Mesenchymal stem cell (in vitro differentiated cells and primary cell): ENCODE results near the gene SH2D4B.

Source experiments
- DNase-seq: peaks from one replicate; pipeline ENCODE4 v3.0.0-alpha.2; 2013
- H2AFZ ChIP-seq: one replicate; pipeline ENCODE4 v1.6.1; 2013; ENCODE audit warnings: low read depth, mild to moderate bottlenecking, control low read depth, inconsistent platforms, low read length, moderate library complexity
- H2AK5ac ChIP-seq: 2 replicates; pipeline ENCODE4 v1.6.1; 2013; ENCODE audit warnings: low read length, moderate library complexity, mild to moderate bottlenecking, inconsistent platforms; ENCODE audit not compliant: severe bottlenecking
- H2BK120ac ChIP-seq: one replicate; pipeline ENCODE4 v1.6.1; 2013; ENCODE audit warnings: low read depth, mild to moderate bottlenecking, inconsistent platforms, low read length, moderate library complexity
- H2BK12ac ChIP-seq, 2 experiments: one replicate each; pipeline ENCODE4 v1.6.1; 2013; ENCODE audit warnings: inconsistent platforms in 2 of 2, low read length in 2 of 2, mild to moderate bottlenecking in 2 of 2, moderate library complexity in 2 of 2, control low read depth in 1 of 2
- H2BK15ac ChIP-seq: one replicate; pipeline ENCODE4 v1.6.1; 2013; ENCODE audit warnings: mild to moderate bottlenecking, low read depth, inconsistent platforms; ENCODE audit not compliant: poor library complexity, severe bottlenecking
- H2BK5ac ChIP-seq: 2 replicates; pipeline ENCODE4 v1.6.1; 2013; ENCODE audit warnings: low read depth, mild to moderate bottlenecking, low read length, control low read depth, inconsistent platforms; ENCODE audit not compliant: poor library complexity, severe bottlenecking
- H3K14ac ChIP-seq, 2 experiments: one replicate each; pipeline ENCODE4 v1.6.1; 2013; ENCODE audit warnings: inconsistent platforms in 2 of 2, low read length in 2 of 2, control low read depth in 1 of 2, mild to moderate bottlenecking in 1 of 2, moderate library complexity in 1 of 2
- H3K18ac ChIP-seq, 2 experiments: one replicate each; pipeline ENCODE4 v1.6.1; 2013; ENCODE audit warnings: inconsistent platforms in 2 of 2, low read length in 2 of 2, control low read depth in 1 of 2, low read depth in 1 of 2, mild to moderate bottlenecking in 1 of 2
- H3K23ac ChIP-seq, 2 experiments: one replicate each; pipeline ENCODE4 v1.6.1; 2013; ENCODE audit warnings: inconsistent platforms in 2 of 2, low read length in 2 of 2, mild to moderate bottlenecking in 2 of 2, moderate library complexity in 2 of 2, control low read depth in 1 of 2
- H3K27ac ChIP-seq: 2 replicates; pipeline ENCODE4 v1.5.1; 2013; ENCODE audit warnings: mild to moderate bottlenecking, moderate library complexity, low read length, control low read depth, inconsistent platforms; ENCODE audit not compliant: poor library complexity, severe bottlenecking
- H3K27me3 ChIP-seq, 2 experiments: 2 replicates each; pipeline versions ENCODE4 v1.6.1 to v1.7.0; 2013; ENCODE audit warnings: low read length in 2 of 2, mild to moderate bottlenecking in 2 of 2, moderate library complexity in 2 of 2, control low read depth in 1 of 2, inconsistent platforms in 1 of 2; ENCODE audit not compliant: control insufficient read depth in 1 of 2, insufficient read depth in 1 of 2
- H3K36me3 ChIP-seq, 2 experiments: 2 replicates each; pipeline versions ENCODE4 v1.6.1 to v1.7.0; 2013; ENCODE audit warnings: low read length in 2 of 2, control low read depth in 1 of 2, inconsistent platforms in 1 of 2, low read depth in 1 of 2, mild to moderate bottlenecking in 1 of 2; ENCODE audit not compliant: insufficient read depth in 2 of 2, control insufficient read depth in 1 of 2
- H3K4ac ChIP-seq, 2 experiments: one replicate each; pipeline ENCODE4 v1.6.1; 2013; ENCODE audit warnings: inconsistent platforms in 2 of 2, low read length in 2 of 2, mild to moderate bottlenecking in 2 of 2, moderate library complexity in 2 of 2, control low read depth in 1 of 2, low read depth in 1 of 2
- H3K4me1 ChIP-seq: 2 replicates; pipeline ENCODE4 v1.6.1; 2013; ENCODE audit warnings: low read depth, low read length, control low read depth; ENCODE audit not compliant: control insufficient read depth, insufficient read depth
- H3K4me2 ChIP-seq: 2 replicates; pipeline ENCODE4 v1.6.1; 2013; ENCODE audit warnings: low read length, mild to moderate bottlenecking, inconsistent platforms; ENCODE audit not compliant: poor library complexity, severe bottlenecking
- H3K4me3 ChIP-seq, 2 experiments: 2 replicates each; pipeline versions ENCODE4 v1.5.1 to v1.7.0; 2013; ENCODE audit warnings: low read length in 2 of 2, mild to moderate bottlenecking in 2 of 2, control low read depth in 1 of 2, low read depth in 1 of 2; ENCODE audit not compliant: insufficient read depth in 1 of 2
- H3K79me1 ChIP-seq: replicated peaks from 2 replicates; pipeline ENCODE4 v1.6.1; 2013; ENCODE audit warnings: mild to moderate bottlenecking, control low read depth, low read length, inconsistent platforms; ENCODE audit not compliant: poor library complexity, severe bottlenecking
- H3K9ac ChIP-seq: 2 replicates; pipeline ENCODE4 v1.7.0; 2013; ENCODE audit warnings: mild to moderate bottlenecking, low read length, moderate library complexity
- H3K9me3 ChIP-seq: 2 replicates; pipeline ENCODE4 v1.7.0; 2013; ENCODE audit warnings: mild to moderate bottlenecking, low read length; ENCODE audit not compliant: control insufficient read depth
- H4K8ac ChIP-seq: one replicate; pipeline ENCODE4 v1.6.1; 2013; ENCODE audit warnings: inconsistent platforms, mild to moderate bottlenecking, low read length, moderate library complexity
- H4K91ac ChIP-seq: one replicate; pipeline ENCODE4 v1.6.1; 2013; ENCODE audit warnings: mild to moderate bottlenecking, low read length, inconsistent platforms
- WGBS: methylation state at CpG from one replicate; pipeline ENCODE4 v1.1.7; 2013; ENCODE audit warnings: mixed read lengths; 5-methylcytosine and 5-hydroxymethylcytosine counted together

The SH2D4B gene

DNA sequence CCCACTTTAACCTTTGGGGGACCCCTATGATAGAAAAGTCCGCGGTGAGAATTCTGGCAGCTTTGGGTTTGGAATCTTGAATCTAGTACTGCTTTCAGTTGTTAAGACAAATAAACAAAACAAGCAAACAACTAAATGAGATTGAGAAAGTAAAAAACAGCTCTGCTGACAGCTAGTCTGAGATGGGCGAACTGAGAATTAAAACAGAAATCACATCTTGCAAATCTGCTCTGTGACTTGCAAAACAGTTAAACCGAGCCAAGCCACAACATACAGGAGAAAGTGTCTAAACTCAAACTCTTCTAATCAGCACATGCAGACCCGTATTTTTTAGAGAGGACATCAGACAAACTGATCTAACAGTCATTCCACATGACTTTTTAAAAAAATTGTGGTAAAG is 110.4 kb downstream of the SH2D4B start:
- Histone ChIP-seq H3K79me1 (no peaks in the 10 kb centered on the region), H4K8ac (no peak overlapping the region), H3K4ac (no peak overlapping the region), H2BK120ac (no peak overlapping the region), H2BK5ac (no peak overlapping the region), H2BK15ac (no peak overlapping the region), H3K4me2 (no peak overlapping the region), H2AFZ (no peak overlapping the region), H3K23ac (no peak overlapping the region), H4K91ac (no peak overlapping the region), H3K27me3 (no peaks in the 10 kb centered on the region), H2BK12ac (no peak overlapping the region), H3K27ac (no peak overlapping the region), H3K4me1 (no peaks in the 10 kb centered on the region), H3K4me3 (no peak overlapping the region), H3K14ac (no peak overlapping the region), H3K9me3 (peaks cover 7% of the 10 kb centered on the region), H3K36me3 (no peaks in the 10 kb centered on the region), H2AK5ac (no peak overlapping the region), H3K9ac (no peak overlapping the region), H3K18ac (no peak overlapping the region)
- DNase-seq = no peak
- 86% methylated on average over 2 of the region's 5 CpGs for WGBS

DNA sequence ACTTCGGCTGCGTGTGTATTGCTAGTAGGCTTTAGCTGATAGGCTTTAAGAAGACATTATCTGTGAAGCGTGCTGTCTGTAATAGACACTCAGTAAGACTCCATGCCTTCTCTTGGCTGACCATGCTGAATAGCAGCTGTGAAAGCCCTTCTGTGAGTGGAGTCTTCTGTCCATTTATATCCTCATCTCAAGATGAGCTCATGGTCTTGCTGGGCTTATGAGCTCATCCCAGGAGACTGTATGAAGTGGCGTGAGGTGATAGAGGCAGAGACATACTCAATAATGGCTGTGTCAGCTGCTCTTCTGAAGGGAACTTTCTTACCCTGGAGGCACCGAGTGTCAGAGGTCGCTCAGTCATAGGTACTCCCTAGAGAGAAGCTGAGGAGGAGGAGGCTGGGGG is 111.5 kb downstream of the SH2D4B start:
- no peak for DNase-seq
- no peak overlapping the region for H3K4me3 ChIP-seq
- no peak overlapping the region for H3K27ac ChIP-seq
- no peak overlapping the region for H3K4me2 ChIP-seq
- H3K4ac ChIP-seq = no peak overlapping the region
- no peaks in the 10 kb centered on the region for H3K27me3 ChIP-seq
- H2AK5ac ChIP-seq = no peak overlapping the region
- no peak overlapping the region for H4K91ac ChIP-seq
- no peak overlapping the region for H2BK5ac ChIP-seq
- H3K4me1 ChIP-seq = no peaks in the 10 kb centered on the region
- no peaks in the 10 kb centered on the region for H3K36me3 ChIP-seq
- no peak overlapping the region for H2AFZ ChIP-seq
- H2BK12ac ChIP-seq = no peak overlapping the region
- no peaks in the 10 kb centered on the region for H3K79me1 ChIP-seq
- WGBS = 90% methylated on average over 6 of the region's 6 CpGs
- H2BK15ac ChIP-seq = no peak overlapping the region
- no peak overlapping the region for H3K14ac ChIP-seq
- no peak overlapping the region for H2BK120ac ChIP-seq
- no peak overlapping the region for H3K9ac ChIP-seq
- H3K23ac ChIP-seq = no peak overlapping the region
- H3K9me3 ChIP-seq = peaks cover 17% of the 10 kb centered on the region
- H4K8ac ChIP-seq = no peak overlapping the region
- no peak overlapping the region for H3K18ac ChIP-seq

- Histone ChIP-seq H4K91ac (no peak overlapping the region), H3K36me3 (no peaks in the 10 kb centered on the region), H3K27ac (no peak overlapping the region), H3K18ac (no peak overlapping the region), H4K8ac (no peak overlapping the region), H3K4me1 (no peaks in the 10 kb centered on the region), H2BK15ac (no peak overlapping the region), H3K4me2 (no peak overlapping the region), H2BK5ac (no peak overlapping the region), H2AFZ (no peak overlapping the region), H2BK12ac (no peak overlapping the region), H3K79me1 (no peaks in the 10 kb centered on the region), H3K9ac (no peak overlapping the region), H2BK120ac (no peak overlapping the region), H3K14ac (no peak overlapping the region), H3K4me3 (no peak overlapping the region), H3K9me3 (peaks cover 56% of the 10 kb centered on the region), H2AK5ac (no peak overlapping the region), H3K4ac (no peak overlapping the region), H3K23ac (no peak overlapping the region), H3K27me3 (peaks cover 8 to 10% of the 10 kb centered on the region in 2 experiments)
- WGBS = 89% methylated on average over 1 of the region's 1 CpG
- DNase-seq = no peak
These were observed 118.2 kb downstream of the SH2D4B start for GRCh38 chr10:80655898-80656297.

GRCh38 chr10:80658068-80658467 is 120.4 kb downstream of the SH2D4B start:
- Histone ChIP-seq H2AK5ac (no peak overlapping the region), H3K4me1 (no peaks in the 10 kb centered on the region), H3K14ac (peak overlapping the region in 1 of 2 experiments; percentile 31), H3K4me2 (no peak overlapping the region), H4K8ac (no peak overlapping the region), H3K18ac (no peak overlapping the region), H3K79me1 (no peaks in the 10 kb centered on the region), H2BK15ac (no peak overlapping the region), H2BK5ac (no peak overlapping the region), H4K91ac (no peak overlapping the region), H3K36me3 (no peaks in the 10 kb centered on the region), H3K4me3 (no peak overlapping the region), H3K27ac (no peak overlapping the region), H2BK120ac (no peak overlapping the region), H2BK12ac (no peak overlapping the region), H3K4ac (no peak overlapping the region), H3K27me3 (peaks cover 8 to 10% of the 10 kb centered on the region in 2 experiments), H3K23ac (no peak overlapping the region), H2AFZ (no peak overlapping the region), H3K9ac (no peak overlapping the region), H3K9me3 (peaks cover 49% of the 10 kb centered on the region)
- 87% methylated on average over 6 of the region's 6 CpGs for WGBS
- no peak for DNase-seq
